Activated B cell treated with CpG ODN at 0.5 μM for 24 hours (primary cell): ENCODE data around the gene RPL9. TPM values are rescaled to one million over a fixed set of nuclear protein-coding genes. Genes with fewer than 3 reads are reported as not detected.
A peak's percentile ranks its signal among the peaks of the same experiment; 100 is the strongest.

Experiments
- ATAC-seq: fragments of 200-7000 bp; cut with Tn5 transposase; one replicate; pipeline ENCODE4 v1.10.0; 2021; ENCODE audit warnings: low read depth, mild to moderate bottlenecking, moderate library complexity
- CTCF ChIA-PET: fragments of 350-600 bp; sonication (Branson Sonifier 250); formaldehyde crosslinking; loops from one replicate; lab custom pipeline; 2021; ENCODE audit warnings: antibody characterized with exemption; lab: Charles Lee
- POLR2A ChIA-PET: fragments of 350-600 bp; sonication (Branson Sonifier 250); formaldehyde crosslinking; loops from one replicate; lab custom pipeline; 2021; ENCODE audit warnings: antibody characterized with exemption; lab: Charles Lee
- DNase-seq: peaks from one replicate; pipeline ENCODE4 v3.0.0; 2022
- H3K27ac Mint-ChIP-seq: one replicate; pipeline ENCODE4 v1.8.0; 2020; ENCODE audit warnings: mixed read lengths
- H3K27me3 Mint-ChIP-seq: one replicate; pipeline ENCODE4 v1.8.0; 2021; ENCODE audit warnings: mixed read lengths
- H3K36me3 Mint-ChIP-seq: one replicate; pipeline ENCODE4 v1.8.0; 2021; ENCODE audit warnings: low read depth, mixed read lengths
- H3K4me1 Mint-ChIP-seq: one replicate; pipeline ENCODE4 v1.8.0; 2021; ENCODE audit warnings: mixed read lengths
- H3K4me3 Mint-ChIP-seq: one replicate; pipeline ENCODE4 v1.8.0; 2020; ENCODE audit warnings: mild to moderate bottlenecking, mixed read lengths
- H3K9me3 Mint-ChIP-seq: one replicate; pipeline ENCODE4 v1.8.0; 2020; ENCODE audit warnings: mixed read lengths
- intact Hi-C: fragments of 100-400 bp; cut with micrococcal nuclease; formaldehyde crosslinking; loops from one replicate; pipeline ENCODE4 v1.15.1; 2024
- total RNA-seq: library from RNA; stranded (reverse); gene quantifications from 2 replicates; pipeline ENCODE4 v1.2.3, GENCODE V29; 2022
- TF ChIP-seq, protein P1 (sequence below): fragments of 200-600 bp; IDR thresholded peaks from one replicate; pipeline ENCODE4 v1.8.0; 2022; ENCODE audit warnings: antibody characterized with exemption, mild to moderate bottlenecking

The RPL9 gene
- total RNA-seq, 1 donor from 2014 or later, result 2,632 TPM

DNA sequence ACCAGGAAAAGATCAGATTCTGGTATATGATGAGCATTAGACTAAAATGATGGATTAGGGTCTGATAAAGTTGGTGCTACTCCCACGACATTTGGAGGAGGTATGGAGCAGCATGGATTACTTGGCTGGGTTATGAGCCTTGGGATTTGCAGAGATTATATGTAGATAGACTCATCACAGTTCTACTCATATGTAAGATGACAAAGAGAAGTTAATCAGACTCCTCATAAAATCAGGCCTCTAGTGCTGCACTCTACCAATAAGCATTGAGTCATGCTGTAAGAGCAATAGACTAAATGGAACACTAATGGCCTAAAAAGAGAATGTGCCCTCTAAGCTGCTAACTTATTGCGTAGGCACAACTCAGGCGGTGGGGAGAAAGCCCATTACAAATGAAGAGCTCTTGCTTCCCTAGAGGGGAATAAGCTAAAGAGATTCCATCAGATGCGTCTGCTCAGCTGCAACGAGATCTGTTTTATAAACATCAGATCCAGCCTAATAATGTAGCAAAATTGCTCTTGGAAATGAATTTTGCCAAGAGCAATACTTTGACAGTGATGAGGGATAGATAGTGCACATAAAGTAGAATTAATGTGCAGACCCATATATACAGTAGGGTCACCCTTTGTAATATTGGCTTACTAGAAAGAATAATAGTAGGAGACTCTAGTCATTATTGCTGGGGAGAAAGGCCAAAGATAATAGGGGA lies 17.6 kb upstream of the RPL9 start:
- POLR2A ChIA-PET, result interaction anchor here (0.6 kb wide), 1 partner anchor 19 kb away, joined by 9 read pairs; no protein-coding TSS in a partner anchor
- intact Hi-C loops, result no loop called here

GRCh38 chr4:39472396-39472795 lies 13.7 kb upstream of the RPL9 start:
- no peak for DNase-seq
- no peaks in the 10 kb centered on the region for H3K27me3 Mint-ChIP-seq
- TF ChIP-seq, protein P1, sequence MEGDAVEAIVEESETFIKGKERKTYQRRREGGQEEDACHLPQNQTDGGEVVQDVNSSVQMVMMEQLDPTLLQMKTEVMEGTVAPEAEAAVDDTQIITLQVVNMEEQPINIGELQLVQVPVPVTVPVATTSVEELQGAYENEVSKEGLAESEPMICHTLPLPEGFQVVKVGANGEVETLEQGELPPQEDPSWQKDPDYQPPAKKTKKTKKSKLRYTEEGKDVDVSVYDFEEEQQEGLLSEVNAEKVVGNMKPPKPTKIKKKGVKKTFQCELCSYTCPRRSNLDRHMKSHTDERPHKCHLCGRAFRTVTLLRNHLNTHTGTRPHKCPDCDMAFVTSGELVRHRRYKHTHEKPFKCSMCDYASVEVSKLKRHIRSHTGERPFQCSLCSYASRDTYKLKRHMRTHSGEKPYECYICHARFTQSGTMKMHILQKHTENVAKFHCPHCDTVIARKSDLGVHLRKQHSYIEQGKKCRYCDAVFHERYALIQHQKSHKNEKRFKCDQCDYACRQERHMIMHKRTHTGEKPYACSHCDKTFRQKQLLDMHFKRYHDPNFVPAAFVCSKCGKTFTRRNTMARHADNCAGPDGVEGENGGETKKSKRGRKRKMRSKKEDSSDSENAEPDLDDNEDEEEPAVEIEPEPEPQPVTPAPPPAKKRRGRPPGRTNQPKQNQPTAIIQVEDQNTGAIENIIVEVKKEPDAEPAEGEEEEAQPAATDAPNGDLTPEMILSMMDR, result no peak
- H3K4me3 Mint-ChIP-seq, result no peak overlapping the region
- no peaks in the 10 kb centered on the region for H3K9me3 Mint-ChIP-seq
- ChIA-PET CTCF (no interaction called here), POLR2A (interaction anchor here (2.2 kb wide), 1 partner anchor 14 kb away, joined by 7 read pairs; the partner anchor contains the start of genes LIAS and RPL9)
- peaks cover 34% of the 10 kb centered on the region for H3K36me3 Mint-ChIP-seq
- H3K27ac Mint-ChIP-seq, result no peak overlapping the region
- no peak for ATAC-seq
- peaks cover 8% of the 10 kb centered on the region for H3K4me1 Mint-ChIP-seq
- intact Hi-C loops, result no loop called here

More for the DNA sequence above, 17.6 kb upstream of the RPL9 start:
- TF ChIP-seq, protein P1, result no peak
- Mint-ChIP-seq H3K4me1 (no peaks in the 10 kb centered on the region), H3K4me3 (no peak overlapping the region), H3K9me3 (no peaks in the 10 kb centered on the region), H3K36me3 (peaks cover 24% of the 10 kb centered on the region), H3K27me3 (no peaks in the 10 kb centered on the region), H3K27ac (no peak overlapping the region)
- CTCF ChIA-PET, result no interaction called here
- ATAC-seq (no peak), DNase-seq (no peak)

DNA sequence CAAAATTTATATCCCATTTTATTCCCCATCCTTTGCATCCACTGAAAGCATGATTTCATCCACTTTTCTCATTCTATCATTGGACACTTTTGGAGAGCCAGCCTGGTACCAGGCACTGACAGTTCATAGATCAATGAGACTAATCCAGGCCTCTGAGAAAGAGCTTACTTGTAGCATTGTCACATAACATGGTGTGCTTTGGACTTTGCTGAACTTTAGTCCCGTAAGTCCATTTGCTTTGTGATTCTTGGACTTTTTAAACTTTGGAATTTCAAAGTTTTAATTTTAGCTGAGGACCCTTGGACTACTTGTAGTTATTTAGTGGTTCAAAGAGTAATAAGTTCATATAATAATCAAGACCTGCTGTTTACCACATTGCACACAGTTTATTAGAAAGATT lies 11.7 kb upstream of the RPL9 start:
- POLR2A ChIA-PET, result interaction anchor here (0.9 to 2.2 kb wide), 3 partner anchors 12 to 227 kb away, joined by 4 to 7 read pairs (median 6); partner anchors contain the start of genes LIAS, RPL9, SMIM14 and UBE2K
- intact Hi-C loops, result no loop called here

DNA sequence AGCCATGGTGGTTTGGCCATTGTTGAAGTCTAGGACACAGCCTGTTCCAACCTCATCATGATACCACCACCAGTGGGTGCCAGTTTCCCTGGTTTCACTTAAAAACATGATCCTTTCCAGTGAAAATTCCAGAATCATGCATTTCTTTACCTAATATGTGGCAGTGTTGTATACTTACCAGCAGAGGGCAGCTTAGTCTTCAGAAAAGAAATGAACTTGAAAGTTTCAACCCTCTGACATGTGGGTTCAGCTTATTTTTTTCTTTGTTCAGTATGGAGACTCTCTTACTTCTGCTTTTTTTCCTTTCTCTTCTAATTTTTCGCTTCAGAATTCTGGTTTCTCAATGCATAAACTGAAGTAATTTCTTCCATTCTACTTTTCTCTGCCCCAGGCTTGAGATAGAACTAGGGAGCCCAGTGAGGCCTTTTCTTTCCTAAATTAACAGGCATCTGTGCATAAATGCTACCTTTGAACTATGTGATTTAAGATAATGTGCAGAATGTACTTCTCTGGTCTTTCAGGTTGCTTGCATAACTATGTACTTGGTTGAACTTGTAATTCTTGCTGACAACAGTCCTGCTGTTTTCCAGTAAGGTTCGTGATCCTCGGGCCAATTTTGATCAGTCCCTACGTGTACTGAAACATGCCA lies 10.8 kb upstream of the RPL9 start:
- DNase-seq (no peak), ATAC-seq (peak; percentile 99)
- TF ChIP-seq, protein P1, result peak; percentile 74
- ChIA-PET CTCF (interaction anchor here (0.6 to 2.2 kb wide), 26 partner anchors 9 to 847 kb away, joined by 3 to 21 read pairs (median 4); partner anchors contain the start of genes LIAS, PDS5A, RPL9 and SMIM14), POLR2A (interaction anchor here (0.5 to 1.5 kb wide), 11 partner anchors 11 to 508 kb away, joined by 3 to 23 read pairs (median 4); partner anchors contain the start of genes LIAS, RFC1, RPL9 and SMIM14)
- Mint-ChIP-seq H3K4me3 (peak overlapping the region; percentile 59), H3K27me3 (no peaks in the 10 kb centered on the region), H3K27ac (peak overlapping the region; percentile 88), H3K9me3 (no peaks in the 10 kb centered on the region), H3K4me1 (peaks cover 8% of the 10 kb centered on the region), H3K36me3 (peaks cover 38% of the 10 kb centered on the region)
- intact Hi-C loops, result loop anchor here (1.0 to 10.0 kb wide), 7 partner anchors 167 to 855 kb away; partner anchors contain the start of gene UBE2K

More for the DNA sequence above, 11.7 kb upstream of the RPL9 start:
- H3K27me3 Mint-ChIP-seq, result no peaks in the 10 kb centered on the region
- DNase-seq, result no peak
- H3K27ac Mint-ChIP-seq, result no peak overlapping the region
- ATAC-seq, result no peak
- H3K4me3 Mint-ChIP-seq, result no peak overlapping the region
- H3K9me3 Mint-ChIP-seq, result no peaks in the 10 kb centered on the region
- CTCF ChIA-PET, result interaction anchor here (1.6 kb wide), 1 partner anchor 21 kb away, joined by 3 read pairs; no protein-coding TSS in a partner anchor
- TF ChIP-seq, protein P1, result no peak
- H3K4me1 Mint-ChIP-seq, result peaks cover 8% of the 10 kb centered on the region
- peaks cover 30% of the 10 kb centered on the region for H3K36me3 Mint-ChIP-seq
